K562 (cell line): Measurements from ENCODE around the gene TSPOAP1. TPM values are rescaled to one million over a fixed set of nuclear protein-coding genes. Genes with fewer than 3 reads are reported as not detected.
A peak's percentile ranks its signal among the peaks of the same experiment; 100 is the strongest.

ENCODE experiments used
- BHLHE40 ChIP-seq: IDR thresholded peaks from 2 replicates; pipeline ENCODE4 v1.6.1; 2011; ENCODE audit warnings: low read length, improper control_type of control experiment
- CSDE1 ChIP-seq, 2 experiments: fragments of 450-650 bp; IDR thresholded peaks; 2 replicates each; pipeline ENCODE4 v1.6.1; 2016; ENCODE audit warnings: mild to moderate bottlenecking in 1 of 2
- CXXC5 ChIP-seq: fragments of 250-450 bp; sonication (Bioruptor Pico); IDR thresholded peaks from 2 replicates; pipeline ENCODE4 v1.8.0; 2022; ENCODE audit warnings: inconsistent platforms, mild to moderate bottlenecking, moderate library complexity
- FOXK2 ChIP-seq, 2 experiments: fragments of 450-650 bp; IDR thresholded peaks in 1 of 2; conservative IDR thresholded peaks in 1 of 2; 2 replicates each; pipeline ENCODE4 v1.6.1; 2016; ENCODE audit warnings: low read depth in 2 of 2, mild to moderate bottlenecking in 1 of 2
- HDAC8 ChIP-seq: fragments of 450-650 bp; IDR thresholded peaks from 2 replicates; pipeline ENCODE4 v1.6.1; 2016; ENCODE audit warnings: mild to moderate bottlenecking, missing genetic modification characterization, moderate library complexity, missing compliant biosample characterization
- HNRNPLL ChIP-seq: fragments of 200-400 bp; formaldehyde crosslinking; IDR thresholded peaks from 2 replicates; pipeline ENCODE4 v1.6.1; 2017; ENCODE audit warnings: low read length, low read depth, mild to moderate bottlenecking; ENCODE audit not compliant: poor library complexity, severe bottlenecking
- MEF2D ChIP-seq: conservative IDR thresholded peaks from 2 replicates; pipeline ENCODE4 v1.6.1; 2016; ENCODE audit warnings: low read depth, missing genetic modification characterization, missing compliant biosample characterization
- RBFOX2 ChIP-seq: fragments of 200-400 bp; formaldehyde crosslinking; IDR thresholded peaks from 2 replicates; pipeline ENCODE4 v1.6.1; 2017; ENCODE audit warnings: low read depth, mild to moderate bottlenecking, low read length, moderate library complexity
- SMC3 ChIP-seq: conservative IDR thresholded peaks from 2 replicates; pipeline ENCODE4 v1.6.1; 2011; ENCODE audit warnings: low read depth, low read length, improper control_type of control experiment; ENCODE audit not compliant: insufficient read depth
- SNIP1 ChIP-seq: fragments of 450-650 bp; IDR thresholded peaks from 2 replicates; pipeline ENCODE4 v1.7.1; 2017; ENCODE audit warnings: low read depth, mild to moderate bottlenecking
- STAT5B ChIP-seq: fragments of 250-450 bp; sonication (Bioruptor Pico); IDR thresholded peaks from 2 replicates; pipeline ENCODE4 v1.8.0; 2021; ENCODE audit warnings: mild to moderate bottlenecking, inconsistent platforms
- TEAD1 ChIP-seq, 2 experiments: fragments of 450-650 bp in 1 of 2; sonication (generic) in 1 of 2; formaldehyde crosslinking; IDR thresholded peaks; 2 replicates each; pipeline versions ENCODE4 v1.4.0 to v1.8.0; 2020 to 2022; ENCODE audit warnings: mild to moderate bottlenecking in 2 of 2, missing genetic modification reagents in 1 of 2
- ZKSCAN1 ChIP-seq: fragments of 150-350 bp; IDR thresholded peaks from 2 replicates; pipeline ENCODE4 v1.6.1; 2016; ENCODE audit warnings: low read depth, low read length
- ZNF41 ChIP-seq: fragments of 250-450 bp; sonication (Bioruptor Pico); conservative IDR thresholded peaks from 2 replicates; pipeline ENCODE4 v1.4.0; 2020; ENCODE audit warnings: mild to moderate bottlenecking
- ZNF695 ChIP-seq: fragments of 450-650 bp; formaldehyde crosslinking; IDR thresholded peaks from 2 replicates; pipeline ENCODE4 v1.4.0; 2020; ENCODE audit warnings: mild to moderate bottlenecking, moderate library complexity
- ZNF764 ChIP-seq: fragments of 250-450 bp; sonication (Bioruptor Pico); IDR thresholded peaks from 2 replicates; pipeline ENCODE4 v1.4.0; 2020; ENCODE audit warnings: low read depth, mild to moderate bottlenecking, moderate library complexity
- polyA plus RNA-seq, 8 experiments: library from polyadenylated mRNA; depleted of rRNA in 4 of 8; stranded (reverse) in 5 of 8; unstranded in 3 of 8; fragments of >200 nt; fragmentation: Nextera tagmentation in 2 of 8; fragmentation: Illumina TruSeq in 1 of 8; extraction: Ambion mirVana in 2 of 8; extraction: Trizol in 1 of 8; gene quantifications; 2 replicates each; pipeline versions ENCODE4 v1.2.1 to v1.2.3, GENCODE V29; 2011 to 2014; ENCODE audit warnings: inconsistent platforms in 1 of 8, missing spikeins in 1 of 8
- total RNA-seq, 7 experiments: library from RNA; depleted of rRNA in 6 of 7; stranded (reverse); fragments of >200 nt in 6 of 7; fragmentation: Illumina TruSeq in 2 of 7; extraction: Trizol in 2 of 7; gene quantifications; 2 replicates each; pipeline versions ENCODE4 v1.2.1 to v1.2.3, GENCODE V29; 2011 to 2021; ENCODE audit warnings: low replicate concordance in 1 of 7
- TF ChIP-seq, protein P1 (sequence below): sonication (generic); formaldehyde crosslinking; IDR thresholded peaks from 2 replicates; pipeline ENCODE4 v1.8.0; 2023; ENCODE audit warnings: missing genetic modification reagents, mild to moderate bottlenecking, borderline replicate concordance
- TF ChIP-seq, protein P2 (sequence below): fragments of 250-450 bp; sonication (Bioruptor Pico); IDR thresholded peaks from 2 replicates; pipeline ENCODE4 v1.8.0; 2021; ENCODE audit warnings: borderline replicate concordance, mild to moderate bottlenecking, moderate library complexity; ENCODE audit not compliant: poor library complexity, severe bottlenecking
- TF ChIP-seq, protein P3 (sequence below): fragments of 450-650 bp; IDR thresholded peaks from 2 replicates; pipeline ENCODE4 v1.6.1; 2016; ENCODE audit warnings: borderline replicate concordance

The TSPOAP1 gene
- total and polyA plus RNA-seq, 9 of the 15 experiments (the other 6 are each of a cell fraction or from before 2014, with no cell fraction given), result 0.87 to 3.9 (median 1.8) TPM; not detected in 2

DNA sequence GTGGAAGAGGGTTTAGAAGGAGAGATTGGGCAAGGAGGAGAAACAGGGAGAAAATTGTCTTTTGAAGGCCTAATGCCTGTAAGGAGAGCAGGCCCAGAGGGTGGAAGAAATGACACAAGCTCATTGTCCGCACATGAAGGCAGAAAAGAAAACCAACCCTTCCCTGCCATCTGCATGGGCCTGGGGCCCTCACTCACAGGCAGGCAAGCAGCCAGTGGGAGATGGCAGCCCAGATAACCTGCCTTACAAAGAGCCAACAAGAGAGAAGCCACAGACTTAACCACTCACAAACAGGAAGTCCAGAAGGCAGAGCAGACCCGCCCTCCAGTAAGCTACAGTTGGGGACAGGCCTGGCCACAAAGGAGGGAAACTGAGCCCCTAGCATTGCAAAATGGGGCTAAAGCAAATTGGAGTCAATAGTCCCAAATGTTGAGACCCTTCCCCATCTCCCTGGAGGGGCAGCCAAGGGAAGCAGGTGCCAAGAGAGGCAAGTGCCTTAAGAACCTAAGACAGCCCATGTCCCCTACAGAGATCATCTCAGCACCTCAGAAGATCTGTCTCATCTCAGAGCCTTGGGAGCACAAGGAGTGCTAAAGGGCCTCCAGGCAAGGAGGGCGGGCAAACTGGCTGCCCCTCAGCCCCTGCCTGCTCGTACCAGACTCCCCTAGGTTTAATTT lies 7.3 kb upstream of the TSPOAP1 start (continued):
- TF ChIP-seq FOXK2 (conservative IDR thresholded peaks at IDR 0.05 in 1 of 2, IDR thresholded peaks at IDR 0.05 in 1 of 2; ENCODE audit: low read depth in 2 of 2) (no peak; a peak in 1 of 4 replicates), TEAD1 (CRISPR knock-in tag; IDR thresholded peaks at IDR 0.05) (0 out of 4 replicates have a peak, but pooled peaks of 1 of the 2 experiments have one; percentile 16), ZNF41 (no peak; the same call in 1 of the 2 replicates), CXXC5 (peak; percentile 76), BHLHE40 (peak; percentile 36; the same call in 1 of the 2 replicates), MEF2D (0 out of 2 replicates have a peak, but pooled peaks have one; percentile 18), CSDE1 (IDR thresholded peaks at IDR 0.05) (no peak), HDAC8 (tag) (0 out of 2 replicates have a peak, but pooled peaks have one; percentile 18), ZNF764 (CRISPR knock-in tag) (no peak), STAT5B (CRISPR knock-in tag) (no peak), ZKSCAN1 (no peak), HNRNPLL (no peak), SNIP1 (no peak), SMC3 (no peak), ZNF695 (CRISPR knock-in tag) (no peak), RBFOX2 (peak; percentile 64)
- TF ChIP-seq, protein P1, sequence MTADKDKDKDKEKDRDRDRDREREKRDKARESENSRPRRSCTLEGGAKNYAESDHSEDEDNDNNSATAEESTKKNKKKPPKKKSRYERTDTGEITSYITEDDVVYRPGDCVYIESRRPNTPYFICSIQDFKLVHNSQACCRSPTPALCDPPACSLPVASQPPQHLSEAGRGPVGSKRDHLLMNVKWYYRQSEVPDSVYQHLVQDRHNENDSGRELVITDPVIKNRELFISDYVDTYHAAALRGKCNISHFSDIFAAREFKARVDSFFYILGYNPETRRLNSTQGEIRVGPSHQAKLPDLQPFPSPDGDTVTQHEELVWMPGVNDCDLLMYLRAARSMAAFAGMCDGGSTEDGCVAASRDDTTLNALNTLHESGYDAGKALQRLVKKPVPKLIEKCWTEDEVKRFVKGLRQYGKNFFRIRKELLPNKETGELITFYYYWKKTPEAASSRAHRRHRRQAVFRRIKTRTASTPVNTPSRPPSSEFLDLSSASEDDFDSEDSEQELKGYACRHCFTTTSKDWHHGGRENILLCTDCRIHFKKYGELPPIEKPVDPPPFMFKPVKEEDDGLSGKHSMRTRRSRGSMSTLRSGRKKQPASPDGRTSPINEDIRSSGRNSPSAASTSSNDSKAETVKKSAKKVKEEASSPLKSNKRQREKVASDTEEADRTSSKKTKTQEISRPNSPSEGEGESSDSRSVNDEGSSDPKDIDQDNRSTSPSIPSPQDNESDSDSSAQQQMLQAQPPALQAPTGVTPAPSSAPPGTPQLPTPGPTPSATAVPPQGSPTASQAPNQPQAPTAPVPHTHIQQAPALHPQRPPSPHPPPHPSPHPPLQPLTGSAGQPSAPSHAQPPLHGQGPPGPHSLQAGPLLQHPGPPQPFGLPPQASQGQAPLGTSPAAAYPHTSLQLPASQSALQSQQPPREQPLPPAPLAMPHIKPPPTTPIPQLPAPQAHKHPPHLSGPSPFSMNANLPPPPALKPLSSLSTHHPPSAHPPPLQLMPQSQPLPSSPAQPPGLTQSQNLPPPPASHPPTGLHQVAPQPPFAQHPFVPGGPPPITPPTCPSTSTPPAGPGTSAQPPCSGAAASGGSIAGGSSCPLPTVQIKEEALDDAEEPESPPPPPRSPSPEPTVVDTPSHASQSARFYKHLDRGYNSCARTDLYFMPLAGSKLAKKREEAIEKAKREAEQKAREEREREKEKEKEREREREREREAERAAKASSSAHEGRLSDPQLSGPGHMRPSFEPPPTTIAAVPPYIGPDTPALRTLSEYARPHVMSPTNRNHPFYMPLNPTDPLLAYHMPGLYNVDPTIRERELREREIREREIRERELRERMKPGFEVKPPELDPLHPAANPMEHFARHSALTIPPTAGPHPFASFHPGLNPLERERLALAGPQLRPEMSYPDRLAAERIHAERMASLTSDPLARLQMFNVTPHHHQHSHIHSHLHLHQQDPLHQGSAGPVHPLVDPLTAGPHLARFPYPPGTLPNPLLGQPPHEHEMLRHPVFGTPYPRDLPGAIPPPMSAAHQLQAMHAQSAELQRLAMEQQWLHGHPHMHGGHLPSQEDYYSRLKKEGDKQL (CRISPR knock-in tag), result no peak
- TF ChIP-seq, protein P2, sequence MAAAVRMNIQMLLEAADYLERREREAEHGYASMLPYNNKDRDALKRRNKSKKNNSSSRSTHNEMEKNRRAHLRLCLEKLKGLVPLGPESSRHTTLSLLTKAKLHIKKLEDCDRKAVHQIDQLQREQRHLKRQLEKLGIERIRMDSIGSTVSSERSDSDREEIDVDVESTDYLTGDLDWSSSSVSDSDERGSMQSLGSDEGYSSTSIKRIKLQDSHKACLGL (CRISPR knock-in tag), result no peak
- TF ChIP-seq, protein P3, sequence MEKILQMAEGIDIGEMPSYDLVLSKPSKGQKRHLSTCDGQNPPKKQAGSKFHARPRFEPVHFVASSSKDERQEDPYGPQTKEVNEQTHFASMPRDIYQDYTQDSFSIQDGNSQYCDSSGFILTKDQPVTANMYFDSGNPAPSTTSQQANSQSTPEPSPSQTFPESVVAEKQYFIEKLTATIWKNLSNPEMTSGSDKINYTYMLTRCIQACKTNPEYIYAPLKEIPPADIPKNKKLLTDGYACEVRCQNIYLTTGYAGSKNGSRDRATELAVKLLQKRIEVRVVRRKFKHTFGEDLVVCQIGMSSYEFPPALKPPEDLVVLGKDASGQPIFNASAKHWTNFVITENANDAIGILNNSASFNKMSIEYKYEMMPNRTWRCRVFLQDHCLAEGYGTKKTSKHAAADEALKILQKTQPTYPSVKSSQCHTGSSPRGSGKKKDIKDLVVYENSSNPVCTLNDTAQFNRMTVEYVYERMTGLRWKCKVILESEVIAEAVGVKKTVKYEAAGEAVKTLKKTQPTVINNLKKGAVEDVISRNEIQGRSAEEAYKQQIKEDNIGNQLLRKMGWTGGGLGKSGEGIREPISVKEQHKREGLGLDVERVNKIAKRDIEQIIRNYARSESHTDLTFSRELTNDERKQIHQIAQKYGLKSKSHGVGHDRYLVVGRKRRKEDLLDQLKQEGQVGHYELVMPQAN, result no peak
